GM21528 (cell line): ENCODE data around the gene SLC6A17.

Source experiments
- ATAC-seq: cut with Tn5 transposase; IDR thresholded peaks from one replicate; pipeline ENCODE4 v1.9.1; 2021; ENCODE audit warnings: mild to moderate bottlenecking, moderate library complexity; ENCODE audit not compliant: unreplicated experiment, low FRiP score

SLC6A17 gene

GRCh38 chr1:110170766-110171733, 20.8 kb downstream of the SLC6A17 start:
- ATAC-seq, result no peak

GRCh38 chr1:110172001-110172400, 21.7 kb downstream of the SLC6A17 start:
- ATAC-seq, result no peak

GRCh38 chr1:110173466-110174105, 23.3 kb downstream of the SLC6A17 start:
- no peak for ATAC-seq

- ATAC-seq, result no peak
Observed at GRCh38 chr1:110174961-110175360, 24.7 kb downstream of the SLC6A17 start.

GRCh38 chr1:110176299-110176956, 26.1 kb downstream of the SLC6A17 start:
- ATAC-seq, result no peak

- ATAC-seq, result no peak
Observed at GRCh38 chr1:110177775-110178174, 27.5 kb downstream of the SLC6A17 start.

GRCh38 chr1:110183642-110184167, 33.4 kb downstream of the SLC6A17 start:
- no peak for ATAC-seq

GRCh38 chr1:110184446-110184845, 34.2 kb downstream of the SLC6A17 start:
- ATAC-seq, result no peak

GRCh38 chr1:110185181-110185580, 34.9 kb downstream of the SLC6A17 start:
- no peak for ATAC-seq

- ATAC-seq, result no peak
Observed at GRCh38 chr1:110186558-110186957, 36.3 kb downstream of the SLC6A17 start.

GRCh38 chr1:110187139-110187890, 37.0 kb downstream of the SLC6A17 start:
- no peak for ATAC-seq

- no peak for ATAC-seq
Observed at GRCh38 chr1:110188035-110188618, 37.8 kb downstream of the SLC6A17 start.

- ATAC-seq, result no peak
Observed at GRCh38 chr1:110189181-110189580, 38.9 kb downstream of the SLC6A17 start.

- no peak for ATAC-seq
Observed at GRCh38 chr1:110190282-110190929, 40.1 kb downstream of the SLC6A17 start.

GRCh38 chr1:110192541-110192940, 42.2 kb downstream of the SLC6A17 start:
- ATAC-seq, result no peak

- no peak for ATAC-seq
Observed at GRCh38 chr1:110195196-110195595, 44.9 kb downstream of the SLC6A17 start.

GRCh38 chr1:110196917-110197765, 46.8 kb downstream of the SLC6A17 start:
- ATAC-seq, result no peak

GRCh38 chr1:110197905-110198629, 47.8 kb downstream of the SLC6A17 start:
- ATAC-seq, result no peak
